ENCODE measurements around the gene MYO1D.

DNA sequence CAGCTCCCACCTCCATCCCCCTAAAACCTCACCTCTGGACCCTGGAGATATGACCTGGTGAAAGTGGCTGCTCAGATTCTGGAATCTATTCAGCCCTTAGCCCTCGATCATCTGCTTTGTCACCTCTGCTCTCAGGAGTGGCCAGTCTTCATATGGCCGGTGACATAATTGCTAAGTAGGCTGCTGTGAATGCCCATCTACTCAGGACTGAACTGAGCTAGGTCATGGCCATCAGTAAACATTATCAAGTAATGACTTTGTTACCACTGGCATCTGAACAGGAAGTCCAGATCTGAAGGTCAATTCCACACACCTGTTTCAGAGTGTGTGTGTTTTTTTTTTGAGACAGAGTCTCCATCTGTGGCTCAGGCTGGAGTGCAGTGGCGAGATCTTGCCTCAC lies 311.5 kb downstream of the MYO1D start:
- TF ChIP-seq, protein P1, sequence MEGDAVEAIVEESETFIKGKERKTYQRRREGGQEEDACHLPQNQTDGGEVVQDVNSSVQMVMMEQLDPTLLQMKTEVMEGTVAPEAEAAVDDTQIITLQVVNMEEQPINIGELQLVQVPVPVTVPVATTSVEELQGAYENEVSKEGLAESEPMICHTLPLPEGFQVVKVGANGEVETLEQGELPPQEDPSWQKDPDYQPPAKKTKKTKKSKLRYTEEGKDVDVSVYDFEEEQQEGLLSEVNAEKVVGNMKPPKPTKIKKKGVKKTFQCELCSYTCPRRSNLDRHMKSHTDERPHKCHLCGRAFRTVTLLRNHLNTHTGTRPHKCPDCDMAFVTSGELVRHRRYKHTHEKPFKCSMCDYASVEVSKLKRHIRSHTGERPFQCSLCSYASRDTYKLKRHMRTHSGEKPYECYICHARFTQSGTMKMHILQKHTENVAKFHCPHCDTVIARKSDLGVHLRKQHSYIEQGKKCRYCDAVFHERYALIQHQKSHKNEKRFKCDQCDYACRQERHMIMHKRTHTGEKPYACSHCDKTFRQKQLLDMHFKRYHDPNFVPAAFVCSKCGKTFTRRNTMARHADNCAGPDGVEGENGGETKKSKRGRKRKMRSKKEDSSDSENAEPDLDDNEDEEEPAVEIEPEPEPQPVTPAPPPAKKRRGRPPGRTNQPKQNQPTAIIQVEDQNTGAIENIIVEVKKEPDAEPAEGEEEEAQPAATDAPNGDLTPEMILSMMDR (IDR thresholded peaks at IDR 0.05), result no peak
- TF ChIP-seq POLR2A (IDR thresholded peaks at IDR 0.05) (no peak), EP300 (IDR thresholded peaks at IDR 0.05) (no peak)
